ENCODE data around the gene HDHD5.

Gene HDHD5

DNA sequence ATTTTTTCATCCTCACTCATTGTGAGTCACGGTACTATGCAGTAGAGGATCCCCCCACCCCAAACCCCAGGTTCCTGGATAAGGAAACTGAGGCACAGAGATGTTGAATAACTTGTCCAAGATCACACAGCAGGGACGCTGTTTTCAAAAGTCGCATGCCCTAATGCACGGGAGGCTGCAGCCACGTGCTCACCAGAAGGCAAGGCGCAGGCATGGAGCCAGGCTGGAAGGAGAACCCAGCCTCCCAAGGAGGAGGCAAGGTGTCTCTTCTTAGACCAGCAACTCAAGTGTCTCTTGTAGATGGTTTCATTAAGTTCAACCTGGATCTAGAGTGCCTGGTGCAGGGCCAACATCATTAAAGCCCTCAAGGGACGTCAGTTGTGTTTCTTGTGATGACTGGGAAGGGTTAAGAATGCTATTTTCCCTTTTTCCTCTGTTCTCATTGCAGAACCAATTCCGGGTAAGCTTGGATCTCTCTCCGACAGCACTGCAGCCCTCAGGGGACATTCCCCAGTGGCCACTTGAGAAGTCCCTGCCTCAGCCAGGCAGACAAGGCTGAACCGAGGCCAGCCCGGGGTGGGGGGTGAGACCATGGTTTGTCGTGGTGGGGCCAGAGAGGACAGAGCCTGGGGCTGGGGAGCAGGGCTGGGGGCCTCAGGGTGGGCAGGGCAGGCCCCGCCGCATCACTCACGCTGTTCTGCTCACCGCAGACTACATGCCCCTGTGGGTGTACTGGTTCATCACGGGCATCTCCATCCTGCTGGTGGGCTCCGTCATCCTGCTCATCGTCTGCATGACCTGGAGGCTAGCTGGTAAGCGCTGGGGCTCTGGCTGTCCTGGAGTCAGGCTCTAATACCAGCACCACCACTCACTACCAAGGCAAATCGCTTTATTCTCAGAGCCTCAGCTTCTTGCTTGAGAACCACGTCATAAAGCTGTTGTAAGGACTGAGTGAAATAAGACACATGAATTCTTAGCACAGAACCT, 53.6 kb downstream of the HDHD5 start:
- peak; percentile 33 for DNase-seq (ENCODE audit: low spot score)

DNA sequence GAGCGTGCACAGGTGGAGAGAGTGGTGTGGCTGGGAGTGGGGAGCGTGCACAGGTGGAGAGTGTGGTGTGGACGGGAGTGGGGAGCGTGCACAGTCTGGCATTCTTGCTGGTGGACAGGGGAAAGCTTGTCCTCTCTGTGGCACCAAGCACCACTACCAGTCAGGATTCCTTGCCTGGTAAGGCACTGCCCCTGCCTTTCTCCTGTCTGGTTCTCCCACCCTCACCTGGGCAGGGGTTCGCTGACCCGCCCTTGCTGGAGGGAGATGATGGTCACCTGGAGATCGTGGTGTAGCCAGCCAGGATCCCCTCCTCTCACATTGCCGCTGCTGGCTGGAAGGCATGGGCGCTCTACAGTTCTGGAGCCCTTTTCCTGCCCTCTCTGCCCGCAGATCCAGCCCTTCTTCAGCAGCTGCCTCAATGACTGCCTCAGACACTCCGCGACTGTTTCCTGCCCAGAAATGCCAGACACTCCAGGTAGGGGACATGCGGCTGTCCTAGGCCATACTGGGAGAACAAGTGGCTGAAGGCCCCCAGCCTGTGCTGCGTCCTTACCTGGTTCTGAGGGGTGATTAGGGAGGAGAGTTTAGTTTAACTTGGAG, 54.6 kb downstream of the HDHD5 start:
- peak; percentile 33 for DNase-seq (ENCODE audit: low spot score)

DNA sequence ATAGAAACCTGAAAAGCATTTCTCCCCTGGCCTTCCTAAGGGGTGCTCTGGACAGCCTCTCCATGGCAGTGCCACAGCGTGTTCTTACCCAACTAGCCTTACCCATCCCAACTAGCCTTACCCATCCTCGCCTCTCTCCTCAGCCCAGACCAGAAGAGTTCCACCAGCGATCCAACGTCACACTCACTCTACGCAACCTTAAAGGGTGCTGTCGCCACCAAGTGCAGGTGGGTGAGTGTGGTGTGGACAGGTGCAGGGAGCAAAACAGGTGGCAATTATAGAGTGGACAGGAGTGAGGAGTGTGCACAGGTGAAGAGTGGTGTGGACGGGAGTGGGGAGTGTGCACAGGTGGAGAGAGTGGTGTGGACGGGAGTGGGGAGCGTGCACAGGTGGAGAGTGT, 55.7 kb downstream of the HDHD5 start:
- DNase-seq (ENCODE audit: low spot score): no peak

DNA sequence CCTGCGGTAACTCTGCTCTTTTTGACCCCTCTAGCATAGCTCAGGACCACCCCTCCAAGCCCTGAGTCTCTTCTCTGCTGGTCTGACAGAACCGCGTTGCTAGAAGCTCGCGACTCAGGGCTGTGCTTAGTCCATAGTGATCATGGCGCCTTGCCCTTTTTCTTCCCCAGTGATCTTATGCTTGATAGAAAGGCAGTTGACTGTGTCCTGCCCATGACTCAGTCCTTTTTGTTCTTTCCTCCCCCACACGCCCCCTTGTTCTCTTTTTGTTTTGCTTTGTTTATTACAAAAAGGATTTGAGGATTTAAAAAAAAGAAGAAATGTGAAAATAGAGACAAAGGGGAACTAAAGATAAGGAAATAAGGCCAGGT, 56.8 kb downstream of the HDHD5 start:
- DNase-seq (ENCODE audit: low spot score): no peak

DNA sequence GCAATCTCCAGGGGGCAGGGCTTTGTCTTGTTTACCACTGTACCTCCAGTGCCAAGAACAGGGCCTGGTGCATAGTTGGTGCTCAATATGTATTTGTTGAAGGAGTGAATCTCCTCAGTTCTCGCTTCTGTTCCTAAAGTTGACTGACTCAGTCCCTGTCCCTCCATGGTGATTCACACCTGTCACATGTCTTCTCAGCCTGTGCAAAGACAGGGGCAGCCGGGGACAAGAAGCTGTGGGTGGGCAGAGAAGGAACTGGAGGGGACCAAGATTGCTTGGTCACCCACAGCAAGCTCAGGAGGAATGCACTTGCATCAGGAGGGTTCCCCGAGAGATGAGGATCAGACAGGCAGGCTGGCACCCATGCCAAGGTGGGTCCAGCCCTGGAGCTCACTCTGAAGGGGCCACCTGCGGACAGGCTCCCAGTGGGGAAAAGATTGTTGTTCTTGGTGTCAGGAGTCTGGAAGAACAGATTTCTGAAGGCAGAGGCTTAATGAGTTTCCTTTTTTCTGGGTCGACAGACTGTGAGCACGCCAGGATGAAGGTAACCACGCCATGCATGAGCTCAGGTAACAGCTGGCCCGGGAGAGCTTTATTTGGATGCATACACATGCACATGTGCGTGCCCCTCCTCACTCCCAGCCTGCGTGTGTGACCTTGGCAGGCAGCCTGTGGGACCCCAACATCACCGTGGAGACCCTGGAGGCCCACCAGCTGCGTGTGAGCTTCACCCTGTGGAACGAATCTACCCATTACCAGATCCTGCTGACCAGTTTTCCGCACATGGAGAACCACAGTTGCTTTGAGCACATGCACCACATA, 57.4 kb downstream of the HDHD5 start:
- DNase-seq (ENCODE audit: low spot score): peak; percentile 25

DNA sequence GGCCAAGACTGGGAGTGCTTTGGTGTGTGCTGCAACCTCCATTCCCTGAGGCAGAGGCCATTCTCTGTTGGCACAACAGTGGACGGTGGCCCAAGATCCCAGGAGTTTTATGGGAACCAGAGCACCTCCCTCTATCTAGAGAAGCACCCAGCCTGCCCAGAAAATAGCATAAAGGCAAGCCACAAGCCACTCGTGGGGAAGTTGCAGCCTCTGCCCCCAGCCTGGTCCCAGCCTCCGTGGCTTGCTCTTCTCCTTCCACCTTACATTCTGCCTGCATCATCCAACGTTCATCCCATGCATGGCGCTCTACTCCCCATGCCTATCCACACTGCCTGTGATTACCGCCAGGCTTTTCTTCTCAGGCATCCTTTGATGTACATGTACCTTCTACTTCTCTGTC, 58.5 kb downstream of the HDHD5 start:
- no peak for DNase-seq (ENCODE audit: low spot score)

DNA sequence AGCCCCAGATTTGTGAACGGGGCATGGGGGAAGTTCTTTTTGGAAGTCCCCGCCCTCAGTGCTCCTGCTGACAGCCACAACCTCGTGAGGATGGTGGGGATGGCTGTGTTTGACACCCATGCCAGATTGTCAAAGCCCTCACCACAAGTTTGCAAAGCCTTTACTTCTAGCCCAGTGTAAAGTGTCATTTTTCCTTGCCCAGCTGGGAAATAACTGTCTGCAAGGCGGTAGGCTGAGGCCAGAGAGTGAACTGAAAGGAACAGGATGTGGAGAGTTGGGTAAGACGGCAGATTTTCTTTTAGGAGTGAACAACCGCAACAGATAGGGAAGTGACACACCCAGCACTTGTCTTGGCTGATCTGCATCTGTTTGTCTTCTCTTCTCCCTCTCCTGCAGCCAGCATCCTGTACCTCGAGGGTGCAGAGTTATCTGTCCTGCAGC, 60.7 kb downstream of the HDHD5 start:
- DNase-seq (ENCODE audit: low spot score): no peak

DNA sequence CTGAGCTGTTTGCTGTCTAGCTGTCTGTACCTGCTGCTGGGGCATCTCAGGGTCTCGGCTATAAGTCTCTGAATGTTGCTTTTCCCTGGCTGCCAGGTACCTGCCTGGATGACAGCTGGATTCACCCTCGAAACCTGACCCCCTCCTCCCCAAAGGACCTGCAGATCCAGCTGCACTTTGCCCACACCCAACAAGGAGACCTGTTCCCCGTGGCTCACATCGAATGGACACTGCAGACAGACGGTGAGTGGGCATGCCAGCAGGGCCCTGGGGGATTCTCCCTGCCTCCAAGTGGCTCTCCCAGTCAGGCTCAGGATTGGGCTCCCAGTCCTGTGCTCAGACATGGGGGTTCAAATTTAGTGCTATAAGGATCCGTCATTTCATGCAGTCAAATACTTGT, 61.4 kb downstream of the HDHD5 start:
- DNase-seq (ENCODE audit: low spot score): peak; percentile 37

DNA sequence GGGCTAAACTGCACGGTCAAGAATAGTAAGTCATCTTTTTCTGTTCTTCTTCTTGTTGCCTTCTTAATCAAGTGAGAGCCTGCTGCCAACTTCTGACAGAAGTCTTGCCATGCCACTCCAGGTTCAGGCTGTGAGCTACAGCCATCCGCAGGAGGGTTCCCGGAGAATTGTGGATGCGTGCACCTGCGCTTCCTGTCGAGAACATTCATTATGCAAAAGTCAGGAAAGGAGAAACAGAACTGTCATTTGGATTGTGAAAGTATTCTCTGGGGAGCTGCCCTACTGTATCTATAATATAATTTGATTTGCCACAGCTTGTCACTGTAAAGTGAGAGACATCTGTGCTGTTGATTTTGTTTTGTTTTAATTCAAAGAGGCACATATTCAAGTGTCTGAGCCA, 62.0 kb downstream of the HDHD5 start:
- DNase-seq (ENCODE audit: low spot score): no peak

DNA sequence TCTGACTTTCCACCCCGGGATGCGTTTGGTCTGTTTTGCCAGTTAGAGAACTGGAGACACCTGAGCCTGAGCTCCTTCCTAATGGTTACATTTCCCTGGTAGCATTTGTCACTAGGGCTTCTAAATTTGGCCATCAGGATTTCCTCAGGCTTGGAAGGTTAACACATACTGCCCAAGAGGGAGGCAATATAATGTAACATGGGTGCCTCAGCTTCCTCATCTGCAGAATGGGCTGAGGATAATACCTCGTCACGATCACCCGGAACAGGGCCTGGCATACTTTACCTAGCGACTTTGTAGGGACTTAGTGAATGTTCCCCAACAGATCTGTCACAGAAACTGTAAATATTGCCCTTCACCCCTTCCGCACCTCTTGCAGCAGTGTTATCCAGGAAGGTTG, 63.0 kb downstream of the HDHD5 start:
- DNase-seq (ENCODE audit: low spot score): peak; percentile 26

DNA sequence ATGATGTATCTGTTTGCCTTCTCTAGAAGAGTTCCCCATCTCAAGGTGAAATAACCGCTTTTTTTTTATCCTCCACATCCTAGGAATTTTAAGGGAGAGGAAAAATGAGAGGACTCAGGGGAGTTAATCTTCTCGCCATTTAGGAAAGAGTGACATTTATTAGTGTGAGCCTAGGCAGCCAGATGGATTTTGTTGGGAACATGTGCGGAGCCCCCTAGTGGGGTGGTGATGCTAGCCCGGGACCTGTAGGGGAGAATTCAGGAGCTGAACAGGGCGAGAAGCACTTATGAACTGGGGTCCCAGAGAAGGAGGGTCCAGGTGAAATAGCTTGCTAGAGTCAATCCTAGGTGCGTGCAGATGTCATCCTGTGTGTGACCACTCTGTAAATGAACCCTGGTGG, 63.5 kb downstream of the HDHD5 start:
- peak; percentile 41 for DNase-seq (ENCODE audit: low spot score)

DNA sequence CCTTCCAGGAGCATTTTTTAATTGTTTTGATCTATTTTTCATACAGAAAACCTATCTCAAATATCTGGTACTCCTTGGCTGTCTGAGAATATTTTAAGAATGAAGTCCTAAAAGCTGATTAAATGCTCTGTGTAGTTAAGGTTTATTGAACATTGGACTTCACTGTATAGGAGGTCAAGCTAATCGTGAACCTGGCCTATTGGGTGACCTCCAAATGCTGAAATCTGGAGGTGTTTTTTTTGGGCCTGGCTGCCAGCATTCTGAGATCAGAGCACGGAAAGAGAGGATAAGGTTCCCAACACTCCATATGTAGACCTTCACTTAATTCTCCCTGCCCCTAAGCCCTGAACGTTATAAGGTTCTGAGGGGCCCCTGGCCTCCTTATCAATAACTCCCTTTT, 66.0 kb downstream of the HDHD5 start:
- DNase-seq (ENCODE audit: low spot score): no peak

DNA sequence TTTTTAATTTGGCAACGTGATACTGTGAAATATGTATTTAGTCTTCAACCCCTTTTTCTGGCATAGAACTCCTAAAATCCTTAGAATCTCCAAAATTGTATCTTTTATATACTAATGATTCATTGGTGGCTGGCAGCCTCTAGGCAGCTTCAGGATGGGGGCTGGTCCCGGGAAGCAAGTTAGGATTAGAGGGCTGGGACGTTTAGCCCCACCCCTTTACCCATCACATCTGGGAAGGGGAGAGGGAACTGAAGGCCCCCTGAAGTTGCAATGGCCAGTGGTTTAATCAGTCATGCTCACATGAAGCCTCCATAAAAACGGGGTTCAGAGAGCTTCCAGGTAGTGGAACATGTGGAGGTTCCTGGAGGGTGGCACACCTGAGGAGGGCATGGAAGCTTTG, 67.2 kb downstream of the HDHD5 start:
- no peak for DNase-seq (ENCODE audit: low spot score)

DNA sequence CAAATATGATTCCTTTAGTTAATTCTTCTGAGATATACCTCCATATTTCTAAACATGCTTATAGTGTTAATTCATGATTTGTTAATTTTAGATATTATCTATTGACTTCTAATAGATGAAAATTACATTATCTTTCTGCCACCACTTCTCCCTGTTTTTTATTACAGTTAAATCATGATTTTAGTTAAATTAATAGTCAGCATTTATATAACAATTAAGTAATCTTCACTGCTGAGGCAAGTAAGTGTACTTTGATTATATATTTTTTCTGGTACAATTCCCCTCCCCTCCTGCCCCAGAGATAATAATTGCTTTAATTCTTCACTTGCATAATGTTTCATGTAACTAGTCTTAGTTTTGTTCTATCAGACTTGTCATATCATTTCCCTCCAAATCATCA, 68.5 kb downstream of the HDHD5 start:
- no peak for DNase-seq (ENCODE audit: low spot score)
